ENCODE data around the gene RNU1-1.

DNA sequence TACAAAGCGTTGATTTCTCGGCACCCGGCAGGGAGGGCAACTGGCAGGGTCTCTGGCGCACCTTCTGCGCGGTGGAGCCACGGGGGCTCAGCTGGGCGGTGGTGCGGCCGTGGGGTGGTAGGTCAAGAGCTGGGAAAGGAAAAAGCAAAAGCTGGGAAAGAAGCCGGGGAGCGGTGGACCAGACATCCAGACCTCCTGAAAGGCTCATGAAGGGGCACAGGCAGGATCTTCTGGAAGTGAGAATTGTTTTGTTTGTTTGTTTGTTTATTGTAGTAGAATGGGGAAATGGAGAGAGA lies 7.2 kb upstream of the RNU1-1 start:
- TF ChIP-seq, protein P1, sequence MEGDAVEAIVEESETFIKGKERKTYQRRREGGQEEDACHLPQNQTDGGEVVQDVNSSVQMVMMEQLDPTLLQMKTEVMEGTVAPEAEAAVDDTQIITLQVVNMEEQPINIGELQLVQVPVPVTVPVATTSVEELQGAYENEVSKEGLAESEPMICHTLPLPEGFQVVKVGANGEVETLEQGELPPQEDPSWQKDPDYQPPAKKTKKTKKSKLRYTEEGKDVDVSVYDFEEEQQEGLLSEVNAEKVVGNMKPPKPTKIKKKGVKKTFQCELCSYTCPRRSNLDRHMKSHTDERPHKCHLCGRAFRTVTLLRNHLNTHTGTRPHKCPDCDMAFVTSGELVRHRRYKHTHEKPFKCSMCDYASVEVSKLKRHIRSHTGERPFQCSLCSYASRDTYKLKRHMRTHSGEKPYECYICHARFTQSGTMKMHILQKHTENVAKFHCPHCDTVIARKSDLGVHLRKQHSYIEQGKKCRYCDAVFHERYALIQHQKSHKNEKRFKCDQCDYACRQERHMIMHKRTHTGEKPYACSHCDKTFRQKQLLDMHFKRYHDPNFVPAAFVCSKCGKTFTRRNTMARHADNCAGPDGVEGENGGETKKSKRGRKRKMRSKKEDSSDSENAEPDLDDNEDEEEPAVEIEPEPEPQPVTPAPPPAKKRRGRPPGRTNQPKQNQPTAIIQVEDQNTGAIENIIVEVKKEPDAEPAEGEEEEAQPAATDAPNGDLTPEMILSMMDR (IDR thresholded peaks at IDR 0.05; ENCODE audit: poor library complexity, severe bottlenecking), result no peak
- TF ChIP-seq EZH2 (IDR thresholded peaks at IDR 0.05; ENCODE audit: borderline replicate concordance, insufficient read depth, low read length, poor library complexity, severe bottlenecking) (no peak), SMC3 (conservative IDR thresholded peaks at IDR 0.05; ENCODE audit: poor library complexity) (no peak), RAD21 (conservative IDR thresholded peaks at IDR 0.05) (no peak), POLR2AphosphoS5 (IDR thresholded peaks at IDR 0.05) (no peak)
- TF ChIP-seq, protein P2, sequence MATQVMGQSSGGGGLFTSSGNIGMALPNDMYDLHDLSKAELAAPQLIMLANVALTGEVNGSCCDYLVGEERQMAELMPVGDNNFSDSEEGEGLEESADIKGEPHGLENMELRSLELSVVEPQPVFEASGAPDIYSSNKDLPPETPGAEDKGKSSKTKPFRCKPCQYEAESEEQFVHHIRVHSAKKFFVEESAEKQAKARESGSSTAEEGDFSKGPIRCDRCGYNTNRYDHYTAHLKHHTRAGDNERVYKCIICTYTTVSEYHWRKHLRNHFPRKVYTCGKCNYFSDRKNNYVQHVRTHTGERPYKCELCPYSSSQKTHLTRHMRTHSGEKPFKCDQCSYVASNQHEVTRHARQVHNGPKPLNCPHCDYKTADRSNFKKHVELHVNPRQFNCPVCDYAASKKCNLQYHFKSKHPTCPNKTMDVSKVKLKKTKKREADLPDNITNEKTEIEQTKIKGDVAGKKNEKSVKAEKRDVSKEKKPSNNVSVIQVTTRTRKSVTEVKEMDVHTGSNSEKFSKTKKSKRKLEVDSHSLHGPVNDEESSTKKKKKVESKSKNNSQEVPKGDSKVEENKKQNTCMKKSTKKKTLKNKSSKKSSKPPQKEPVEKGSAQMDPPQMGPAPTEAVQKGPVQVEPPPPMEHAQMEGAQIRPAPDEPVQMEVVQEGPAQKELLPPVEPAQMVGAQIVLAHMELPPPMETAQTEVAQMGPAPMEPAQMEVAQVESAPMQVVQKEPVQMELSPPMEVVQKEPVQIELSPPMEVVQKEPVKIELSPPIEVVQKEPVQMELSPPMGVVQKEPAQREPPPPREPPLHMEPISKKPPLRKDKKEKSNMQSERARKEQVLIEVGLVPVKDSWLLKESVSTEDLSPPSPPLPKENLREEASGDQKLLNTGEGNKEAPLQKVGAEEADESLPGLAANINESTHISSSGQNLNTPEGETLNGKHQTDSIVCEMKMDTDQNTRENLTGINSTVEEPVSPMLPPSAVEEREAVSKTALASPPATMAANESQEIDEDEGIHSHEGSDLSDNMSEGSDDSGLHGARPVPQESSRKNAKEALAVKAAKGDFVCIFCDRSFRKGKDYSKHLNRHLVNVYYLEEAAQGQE (IDR thresholded peaks at IDR 0.05; ENCODE audit: borderline replicate concordance), result no peak

Data from neural cell (in vitro differentiated cells).